ENCODE results near the gene MLXIP. TPM values are rescaled to one million over a fixed set of nuclear protein-coding genes. Genes with fewer than 3 reads are reported as not detected.

Gene MLXIP
- total and polyA plus RNA-seq, 9 of the 15 experiments (the other 6 are each of a cell fraction or from before 2014, with no cell fraction given), result 2.2 to 66.3 (median 18.1) TPM

DNA sequence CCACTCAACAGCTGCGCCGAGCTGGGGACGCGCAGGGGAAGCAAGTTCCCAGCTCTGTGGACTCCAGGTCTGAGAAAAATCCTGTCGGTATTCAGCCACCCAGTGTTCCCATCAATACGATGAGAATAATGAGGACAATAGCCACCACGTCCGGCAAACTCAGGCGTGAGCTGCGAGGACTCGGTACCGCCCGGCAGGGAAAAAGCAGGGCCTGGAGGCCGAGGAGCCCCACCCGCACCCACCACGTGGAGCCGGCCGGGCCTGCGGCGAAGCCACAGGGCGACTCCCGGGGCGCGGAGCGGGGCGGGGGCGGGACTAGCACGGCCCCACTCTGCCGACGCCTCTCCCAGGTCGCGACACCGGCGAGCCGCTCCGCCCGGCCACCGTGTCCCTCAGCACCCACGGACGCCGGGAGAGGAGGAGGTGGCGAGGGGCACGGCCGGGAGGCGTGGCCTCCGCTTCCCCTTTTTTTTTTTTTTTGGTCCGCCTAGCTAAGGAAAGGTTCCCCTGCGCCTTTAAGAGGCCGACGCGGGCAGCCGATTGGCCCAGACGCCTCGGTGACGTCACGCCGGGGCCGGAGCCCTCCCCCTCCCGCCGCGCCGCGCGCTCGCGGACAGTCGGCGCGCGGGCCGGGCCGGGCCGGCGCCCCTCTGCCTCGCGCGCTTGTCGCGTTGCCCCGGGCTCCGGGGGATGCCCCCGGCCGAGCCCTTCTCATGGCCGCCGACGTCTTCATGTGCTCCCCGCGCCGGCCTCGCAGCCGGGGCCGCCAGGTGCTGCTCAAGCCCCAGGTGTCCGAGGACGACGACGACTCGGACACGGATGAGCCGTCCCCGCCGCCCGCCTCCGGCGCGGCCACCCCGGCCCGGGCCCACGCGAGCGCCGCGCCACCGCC, at the start of gene MLXIP (continued):
- TF ChIP-seq ZBTB12 (CRISPR knock-in tag; IDR thresholded peaks at IDR 0.05) (peak; percentile 61; the same call in 1 of the 2 replicates), HDAC3 (IDR thresholded peaks at IDR 0.05; ENCODE audit: borderline replicate concordance, partially characterized antibody) (no peak), XRCC5 (IDR thresholded peaks at IDR 0.05; ENCODE audit: low read depth, low read length) (peak; percentile 69; the same call in 1 of the 2 replicates), HNRNPLL (IDR thresholded peaks at IDR 0.05; ENCODE audit: low read depth, low read length, poor library complexity, severe bottlenecking) (no peak), ZBTB34 (CRISPR knock-in tag; IDR thresholded peaks at IDR 0.05) (no peak), NFYB (IDR thresholded peaks at IDR 0.05; ENCODE audit: extremely low read depth, insufficient read length) (peak; percentile 50), ZBTB43 (CRISPR knock-in tag; IDR thresholded peaks at IDR 0.05) (no peak), TEAD2 (tag; IDR thresholded peaks at IDR 0.05) (no peak), HMG20A (CRISPR knock-in tag; conservative IDR thresholded peaks at IDR 0.05) (no peak), E2F6 (IDR thresholded peaks at IDR 0.05; ENCODE audit: borderline replicate concordance in 1 of 2, extremely low read depth in 1 of 2, insufficient read depth in 1 of 2, insufficient read length in 1 of 2, low read depth in 1 of 2, low read length in 1 of 2, poor library complexity in 1 of 2, severe bottlenecking in 1 of 2) (peak; percentile 97 to 98), EHMT2 (IDR thresholded peaks at IDR 0.05) (no peak), RBM15 (IDR thresholded peaks at IDR 0.05; ENCODE audit: insufficient read depth, low read length) (no peak), ZNF134 (CRISPR knock-in tag; conservative IDR thresholded peaks at IDR 0.05) (no peak), ZBTB17 (CRISPR knock-in tag; IDR thresholded peaks at IDR 0.05) (peak; percentile 59; the same call in 1 of the 2 replicates)
- TF ChIP-seq, protein P1, sequence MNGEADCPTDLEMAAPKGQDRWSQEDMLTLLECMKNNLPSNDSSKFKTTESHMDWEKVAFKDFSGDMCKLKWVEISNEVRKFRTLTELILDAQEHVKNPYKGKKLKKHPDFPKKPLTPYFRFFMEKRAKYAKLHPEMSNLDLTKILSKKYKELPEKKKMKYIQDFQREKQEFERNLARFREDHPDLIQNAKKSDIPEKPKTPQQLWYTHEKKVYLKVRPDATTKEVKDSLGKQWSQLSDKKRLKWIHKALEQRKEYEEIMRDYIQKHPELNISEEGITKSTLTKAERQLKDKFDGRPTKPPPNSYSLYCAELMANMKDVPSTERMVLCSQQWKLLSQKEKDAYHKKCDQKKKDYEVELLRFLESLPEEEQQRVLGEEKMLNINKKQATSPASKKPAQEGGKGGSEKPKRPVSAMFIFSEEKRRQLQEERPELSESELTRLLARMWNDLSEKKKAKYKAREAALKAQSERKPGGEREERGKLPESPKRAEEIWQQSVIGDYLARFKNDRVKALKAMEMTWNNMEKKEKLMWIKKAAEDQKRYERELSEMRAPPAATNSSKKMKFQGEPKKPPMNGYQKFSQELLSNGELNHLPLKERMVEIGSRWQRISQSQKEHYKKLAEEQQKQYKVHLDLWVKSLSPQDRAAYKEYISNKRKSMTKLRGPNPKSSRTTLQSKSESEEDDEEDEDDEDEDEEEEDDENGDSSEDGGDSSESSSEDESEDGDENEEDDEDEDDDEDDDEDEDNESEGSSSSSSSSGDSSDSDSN (IDR thresholded peaks at IDR 0.05; ENCODE audit: borderline replicate concordance in 1 of 2, low read depth in 2 of 2, low read length in 2 of 2), result peak in 1 of 2 experiments; percentile 13; a peak in 1 of 4 replicates
- TF ChIP-seq, protein P2, sequence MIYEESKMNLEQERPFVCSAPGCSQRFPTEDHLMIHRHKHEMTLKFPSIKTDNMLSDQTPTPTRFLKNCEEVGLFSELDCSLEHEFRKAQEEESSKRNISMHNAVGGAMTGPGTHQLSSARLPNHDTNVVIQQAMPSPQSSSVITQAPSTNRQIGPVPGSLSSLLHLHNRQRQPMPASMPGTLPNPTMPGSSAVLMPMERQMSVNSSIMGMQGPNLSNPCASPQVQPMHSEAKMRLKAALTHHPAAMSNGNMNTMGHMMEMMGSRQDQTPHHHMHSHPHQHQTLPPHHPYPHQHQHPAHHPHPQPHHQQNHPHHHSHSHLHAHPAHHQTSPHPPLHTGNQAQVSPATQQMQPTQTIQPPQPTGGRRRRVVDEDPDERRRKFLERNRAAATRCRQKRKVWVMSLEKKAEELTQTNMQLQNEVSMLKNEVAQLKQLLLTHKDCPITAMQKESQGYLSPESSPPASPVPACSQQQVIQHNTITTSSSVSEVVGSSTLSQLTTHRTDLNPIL (CRISPR knock-in tag; IDR thresholded peaks at IDR 0.05), result no peak

Measured in K562 (cell line).